HepG2 (cell line): ENCODE results near the gene CTSZ.

Source experiments
- HDAC6 ChIP-seq: fragments of 200-600 bp; sonication (generic); IDR thresholded peaks from 2 replicates; pipeline ENCODE4 v1.7.0; 2017; ENCODE audit warnings: mild to moderate bottlenecking, antibody characterized with exemption, low read length, low read depth
- TF ChIP-seq, protein P1 (sequence below): sonication (generic); formaldehyde crosslinking; IDR thresholded peaks from 2 replicates; pipeline ENCODE4 v1.4.0; 2020; ENCODE audit warnings: missing genetic modification reagents, borderline replicate concordance

DNA sequence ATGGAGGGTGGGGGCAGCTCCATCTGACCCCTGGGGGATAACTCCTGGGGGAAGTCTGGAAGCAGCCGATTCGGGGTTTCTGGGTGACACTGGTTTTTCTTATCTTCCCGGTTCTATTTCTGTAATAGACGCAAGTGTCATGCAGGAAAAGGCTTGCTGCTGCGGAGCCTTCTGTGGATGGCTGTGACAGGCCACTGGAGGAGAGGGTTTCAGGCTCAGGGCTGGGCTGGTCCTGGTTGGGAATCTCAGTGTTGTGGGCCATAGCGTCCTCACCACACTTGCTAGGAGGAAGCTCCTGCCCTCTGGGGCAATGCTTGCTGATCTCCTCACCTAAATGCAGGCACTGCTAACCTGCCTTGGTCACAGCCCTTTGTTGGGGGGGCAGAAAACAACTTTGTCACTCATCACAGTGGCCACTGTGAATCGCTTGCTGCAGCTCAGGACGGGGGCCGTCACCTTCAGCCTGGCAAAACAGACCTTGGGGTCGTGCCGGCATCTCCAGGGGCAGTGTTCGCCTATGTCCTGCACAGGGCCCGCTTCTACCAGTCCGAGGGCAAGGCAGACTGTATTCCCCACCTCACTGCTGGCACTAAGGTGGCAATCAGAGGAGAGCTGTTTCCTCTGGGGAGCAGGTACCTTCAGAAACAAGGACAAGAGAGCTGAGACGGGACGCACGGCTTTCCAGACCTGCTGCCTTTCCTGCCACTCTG lies 7.8 kb upstream of the CTSZ start:
- TF ChIP-seq HDAC6 = no peak
- TF ChIP-seq, protein P1, sequence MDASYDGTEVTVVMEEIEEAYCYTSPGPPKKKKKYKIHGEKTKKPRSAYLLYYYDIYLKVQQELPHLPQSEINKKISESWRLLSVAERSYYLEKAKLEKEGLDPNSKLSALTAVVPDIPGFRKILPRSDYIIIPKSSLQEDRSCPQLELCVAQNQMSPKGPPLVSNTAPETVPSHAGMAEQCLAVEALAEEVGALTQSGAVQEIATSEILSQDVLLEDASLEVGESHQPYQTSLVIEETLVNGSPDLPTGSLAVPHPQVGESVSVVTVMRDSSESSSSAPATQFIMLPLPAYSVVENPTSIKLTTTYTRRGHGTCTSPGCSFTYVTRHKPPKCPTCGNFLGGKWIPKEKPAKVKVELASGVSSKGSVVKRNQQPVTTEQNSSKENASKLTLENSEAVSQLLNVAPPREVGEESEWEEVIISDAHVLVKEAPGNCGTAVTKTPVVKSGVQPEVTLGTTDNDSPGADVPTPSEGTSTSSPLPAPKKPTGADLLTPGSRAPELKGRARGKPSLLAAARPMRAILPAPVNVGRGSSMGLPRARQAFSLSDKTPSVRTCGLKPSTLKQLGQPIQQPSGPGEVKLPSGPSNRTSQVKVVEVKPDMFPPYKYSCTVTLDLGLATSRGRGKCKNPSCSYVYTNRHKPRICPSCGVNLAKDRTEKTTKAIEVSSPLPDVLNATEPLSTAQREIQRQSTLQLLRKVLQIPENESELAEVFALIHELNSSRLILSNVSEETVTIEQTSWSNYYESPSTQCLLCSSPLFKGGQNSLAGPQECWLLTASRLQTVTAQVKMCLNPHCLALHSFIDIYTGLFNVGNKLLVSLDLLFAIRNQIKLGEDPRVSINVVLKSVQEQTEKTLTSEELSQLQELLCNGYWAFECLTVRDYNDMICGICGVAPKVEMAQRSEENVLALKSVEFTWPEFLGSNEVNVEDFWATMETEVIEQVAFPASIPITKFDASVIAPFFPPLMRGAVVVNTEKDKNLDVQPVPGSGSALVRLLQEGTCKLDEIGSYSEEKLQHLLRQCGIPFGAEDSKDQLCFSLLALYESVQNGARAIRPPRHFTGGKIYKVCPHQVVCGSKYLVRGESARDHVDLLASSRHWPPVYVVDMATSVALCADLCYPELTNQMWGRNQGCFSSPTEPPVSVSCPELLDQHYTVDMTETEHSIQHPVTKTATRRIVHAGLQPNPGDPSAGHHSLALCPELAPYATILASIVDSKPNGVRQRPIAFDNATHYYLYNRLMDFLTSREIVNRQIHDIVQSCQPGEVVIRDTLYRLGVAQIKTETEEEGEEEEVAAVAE (CRISPR knock-in tag) = no peak
